Activated CD4-positive, alpha-beta memory T cell treated with anti-CD3 and anti-CD28 coated beads for 36 hours (primary cell): ENCODE data around the gene STARD5. TPM values are rescaled to one million over a fixed set of nuclear protein-coding genes. Genes with fewer than 3 reads are reported as not detected.
A peak's percentile ranks its signal among the peaks of the same experiment; 100 is the strongest.

Experiments used
- CTCF ChIA-PET: fragments of 350-600 bp; sonication (Branson Sonifier 250); formaldehyde crosslinking; loops from one replicate; lab custom pipeline; 2021; ENCODE audit warnings: antibody characterized with exemption, inconsistent platforms; lab: Charles Lee
- POLR2A ChIA-PET: fragments of 350-600 bp; sonication (Branson Sonifier 250); formaldehyde crosslinking; loops from one replicate; lab custom pipeline; 2021; ENCODE audit warnings: antibody characterized with exemption; lab: Charles Lee
- DNase-seq: peaks from one replicate; pipeline ENCODE4 v3.0.0-alpha.2; 2020
- H3K27ac Mint-ChIP-seq: one replicate; pipeline ENCODE4 v1.8.0; 2021; ENCODE audit warnings: mixed read lengths
- H3K27me3 Mint-ChIP-seq: one replicate; pipeline ENCODE4 v1.8.0; 2021; ENCODE audit warnings: mixed read lengths
- H3K36me3 Mint-ChIP-seq: one replicate; pipeline ENCODE4 v1.8.0; 2021; ENCODE audit warnings: mixed read lengths
- H3K4me1 Mint-ChIP-seq: one replicate; pipeline ENCODE4 v1.8.0; 2021; ENCODE audit warnings: low read depth, mixed read lengths
- H3K4me3 Mint-ChIP-seq: one replicate; pipeline ENCODE4 v1.8.0; 2021; ENCODE audit warnings: mild to moderate bottlenecking, mixed read lengths
- H3K9me3 Mint-ChIP-seq: one replicate; pipeline ENCODE4 v1.8.0; 2021; ENCODE audit warnings: mixed read lengths
- intact Hi-C: fragments of 100-400 bp; cut with micrococcal nuclease; formaldehyde crosslinking; loops from one replicate; pipeline ENCODE4 v1.15.1; 2023
- total RNA-seq, 2 experiments: library from RNA; stranded (reverse); gene quantifications; one replicate each; pipeline ENCODE4 v1.2.3, GENCODE V29; 2021

Gene STARD5
- total RNA-seq, 2 experiments from 2014 or later, result 7.3 to 9.1 TPM

DNA sequence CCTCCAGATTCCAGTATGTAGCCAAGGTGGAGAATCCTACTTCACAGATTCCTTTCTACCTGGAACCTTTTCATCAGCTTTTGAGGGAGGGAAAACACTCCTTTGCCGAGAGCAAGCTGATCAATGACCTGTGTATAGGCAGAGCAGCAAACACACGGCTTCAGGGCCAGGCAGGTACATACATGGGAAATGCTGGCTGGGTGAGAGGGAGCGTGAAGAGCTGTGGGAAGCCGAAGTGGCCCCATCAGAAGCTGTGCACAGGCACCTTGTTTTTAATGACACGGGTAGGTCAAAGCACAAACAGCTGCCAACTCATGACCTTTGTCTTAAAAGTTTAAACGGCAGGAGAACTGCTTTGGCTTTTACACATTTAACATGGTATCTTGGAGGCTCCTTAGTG is 25.3 kb downstream of the STARD5 start:
- H3K27ac Mint-ChIP-seq, result peak overlapping the region; percentile 99
- peaks cover 48% of the 10 kb centered on the region for H3K36me3 Mint-ChIP-seq
- ChIA-PET POLR2A (interaction anchor here (0.7 to 4.8 kb wide), 4 partner anchors 10 to 298 kb away, joined by 3 to 20 read pairs (median 5); partner anchors contain the start of genes STARD5 and TLNRD1), CTCF (interaction anchor here (0.8 to 4.6 kb wide), 4 partner anchors 23 to 102 kb away, joined by 3 to 37 read pairs (median 19); no protein-coding TSS in a partner anchor)
- intact Hi-C loops, result loop anchor here (10.0 kb wide), 3 partner anchors 494 to 1324 kb away; partner anchors contain the start of genes BCL2A1 and FAH
- H3K4me1 Mint-ChIP-seq, result peaks cover 82% of the 10 kb centered on the region
- H3K9me3 Mint-ChIP-seq, result no peaks in the 10 kb centered on the region
- peak overlapping the region; percentile 99 for H3K4me3 Mint-ChIP-seq
- H3K27me3 Mint-ChIP-seq, result no peaks in the 10 kb centered on the region
- no peak for DNase-seq

DNA sequence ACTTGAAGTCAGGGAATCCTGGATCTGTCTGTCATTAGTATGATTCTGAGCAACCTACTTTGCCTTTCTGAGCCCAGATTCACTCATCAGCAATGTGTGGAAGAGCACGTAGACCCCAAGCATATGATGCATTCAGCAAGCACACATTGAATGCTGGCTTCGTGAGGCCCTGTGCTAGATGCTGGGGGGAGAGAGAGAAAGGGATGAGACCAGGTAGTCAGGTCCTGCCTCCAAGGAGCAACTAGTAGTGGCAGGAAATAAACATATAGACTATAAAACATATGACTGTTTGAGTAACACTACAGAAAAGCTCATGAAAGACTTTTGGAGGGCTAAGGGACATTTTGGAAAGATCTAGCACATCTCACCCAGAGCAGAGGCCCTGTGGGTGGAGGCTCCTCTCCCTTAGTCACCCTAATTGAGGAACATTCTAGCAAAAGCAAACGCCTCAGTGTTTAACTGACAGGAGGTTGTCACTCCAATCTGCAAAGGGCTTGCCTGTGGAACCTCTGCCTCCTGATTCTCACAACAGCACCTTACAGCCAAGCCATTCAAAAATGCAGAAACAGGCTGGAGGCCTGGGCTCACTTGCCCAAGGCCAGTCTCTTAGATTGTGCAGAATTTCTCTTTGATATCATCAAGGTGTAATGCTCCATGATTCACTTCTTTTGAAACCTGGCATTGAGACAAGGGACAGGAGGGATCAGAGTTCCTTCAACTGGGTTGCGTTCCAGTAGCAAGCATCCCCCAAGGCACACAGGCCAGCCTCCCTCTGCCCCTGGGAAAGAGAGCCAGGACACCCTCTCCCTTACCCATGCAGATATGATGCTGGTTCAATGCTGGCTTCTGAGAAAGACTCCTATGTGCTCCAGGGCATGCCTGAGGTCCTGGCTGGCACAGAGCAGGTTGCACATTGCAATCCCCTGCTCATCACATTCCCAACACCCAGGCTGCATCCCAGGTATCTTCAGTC is 26.1 kb downstream of the STARD5 start:
- Mint-ChIP-seq H3K9me3 (no peaks in the 10 kb centered on the region), H3K4me1 (peaks cover 80% of the 10 kb centered on the region), H3K4me3 (peak overlapping the region; percentile 99), H3K27me3 (no peaks in the 10 kb centered on the region), H3K36me3 (peaks cover 41% of the 10 kb centered on the region), H3K27ac (peak overlapping the region; percentile 99)
- POLR2A ChIA-PET, result interaction anchor here (1.1 to 4.8 kb wide), 6 partner anchors 10 to 26 kb away, joined by 3 to 20 read pairs (median 6); partner anchors contain the start of gene STARD5
- peak; percentile 59 for DNase-seq
- CTCF ChIA-PET, result interaction anchor here (0.8 to 4.4 kb wide), 3 partner anchors 23 to 103 kb away, joined by 3 to 35 read pairs (median 3); no protein-coding TSS in a partner anchor
- intact Hi-C loops, result loop anchor here (10.0 kb wide), 3 partner anchors 493 to 1323 kb away; partner anchors contain the start of genes BCL2A1 and FAH

- Mint-ChIP-seq H3K27me3 (no peaks in the 10 kb centered on the region), H3K4me3 (peak overlapping the region; percentile 99), H3K9me3 (no peaks in the 10 kb centered on the region), H3K4me1 (peaks cover 80% of the 10 kb centered on the region), H3K27ac (peak overlapping the region; percentile 99), H3K36me3 (peaks cover 37% of the 10 kb centered on the region)
- intact Hi-C loops, result loop anchor here (10.0 kb wide), 3 partner anchors 492 to 1322 kb away; partner anchors contain the start of genes BCL2A1 and FAH
- CTCF ChIA-PET, result interaction anchor here (0.9 to 2.5 kb wide), 7 partner anchors 11 to 39 kb away, joined by 3 to 28 read pairs (median 4); partner anchors contain the start of gene STARD5
- POLR2A ChIA-PET, result interaction anchor here (1.1 to 4.8 kb wide), 8 partner anchors 8 to 295 kb away, joined by 3 to 20 read pairs (median 6); partner anchors contain the start of gene STARD5
- no peak for DNase-seq
Measured at GRCh38 chr15:81297147-81297572, 26.8 kb downstream of the STARD5 start.

GRCh38 chr15:81296673-81297072 is 27.3 kb downstream of the STARD5 start:
- intact Hi-C loops, result loop anchor here (1.0 to 10.0 kb wide), 4 partner anchors 104 to 1322 kb away; partner anchors contain the start of genes BCL2A1 and FAH
- ChIA-PET POLR2A (interaction anchor here (1.1 to 4.8 kb wide), 8 partner anchors 8 to 295 kb away, joined by 3 to 20 read pairs (median 6); partner anchors contain the start of gene STARD5), CTCF (interaction anchor here (0.9 to 2.5 kb wide), 7 partner anchors 11 to 40 kb away, joined by 3 to 28 read pairs (median 4); partner anchors contain the start of gene STARD5)
- Mint-ChIP-seq H3K27ac (peak overlapping the region; percentile 99), H3K36me3 (peaks cover 32% of the 10 kb centered on the region), H3K4me3 (peak overlapping the region; percentile 99), H3K9me3 (no peaks in the 10 kb centered on the region), H3K4me1 (peaks cover 80% of the 10 kb centered on the region), H3K27me3 (no peaks in the 10 kb centered on the region)
- DNase-seq, result peak; percentile 89

DNA sequence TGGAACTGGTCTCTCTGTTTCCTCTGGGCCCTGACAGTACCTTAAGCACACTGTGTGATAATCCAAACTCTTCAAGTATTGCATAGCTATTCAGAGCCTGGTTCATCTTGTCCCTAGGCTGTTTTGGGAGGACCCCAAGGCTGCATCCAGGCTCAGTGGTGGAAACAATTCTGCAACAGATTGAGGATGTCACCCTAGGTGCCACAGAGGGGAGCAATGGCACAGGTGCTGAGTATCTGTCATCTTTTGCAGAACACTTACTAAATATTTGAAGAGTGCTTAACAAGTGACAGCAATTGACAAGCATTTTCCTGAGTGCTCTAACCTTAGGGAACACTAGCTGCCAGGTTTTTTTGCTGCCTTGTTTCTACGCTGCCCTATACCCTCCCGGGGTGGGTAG is 27.8 kb downstream of the STARD5 start:
- H3K36me3 Mint-ChIP-seq, result peaks cover 31% of the 10 kb centered on the region
- POLR2A ChIA-PET, result interaction anchor here (1.1 to 4.8 kb wide), 7 partner anchors 9 to 294 kb away, joined by 3 to 20 read pairs (median 7); partner anchors contain the start of gene STARD5
- no peak for DNase-seq
- CTCF ChIA-PET, result interaction anchor here (0.9 to 2.5 kb wide), 9 partner anchors 9 to 272 kb away, joined by 3 to 28 read pairs (median 4); partner anchors contain the start of gene STARD5
- no peaks in the 10 kb centered on the region for H3K27me3 Mint-ChIP-seq
- peak overlapping the region; percentile 99 for H3K4me3 Mint-ChIP-seq
- intact Hi-C loops, result loop anchor here (1.0 to 10.0 kb wide), 4 partner anchors 104 to 1321 kb away; partner anchors contain the start of genes BCL2A1 and FAH
- H3K4me1 Mint-ChIP-seq, result peaks cover 80% of the 10 kb centered on the region
- no peaks in the 10 kb centered on the region for H3K9me3 Mint-ChIP-seq
- peak overlapping the region; percentile 99 for H3K27ac Mint-ChIP-seq

DNA sequence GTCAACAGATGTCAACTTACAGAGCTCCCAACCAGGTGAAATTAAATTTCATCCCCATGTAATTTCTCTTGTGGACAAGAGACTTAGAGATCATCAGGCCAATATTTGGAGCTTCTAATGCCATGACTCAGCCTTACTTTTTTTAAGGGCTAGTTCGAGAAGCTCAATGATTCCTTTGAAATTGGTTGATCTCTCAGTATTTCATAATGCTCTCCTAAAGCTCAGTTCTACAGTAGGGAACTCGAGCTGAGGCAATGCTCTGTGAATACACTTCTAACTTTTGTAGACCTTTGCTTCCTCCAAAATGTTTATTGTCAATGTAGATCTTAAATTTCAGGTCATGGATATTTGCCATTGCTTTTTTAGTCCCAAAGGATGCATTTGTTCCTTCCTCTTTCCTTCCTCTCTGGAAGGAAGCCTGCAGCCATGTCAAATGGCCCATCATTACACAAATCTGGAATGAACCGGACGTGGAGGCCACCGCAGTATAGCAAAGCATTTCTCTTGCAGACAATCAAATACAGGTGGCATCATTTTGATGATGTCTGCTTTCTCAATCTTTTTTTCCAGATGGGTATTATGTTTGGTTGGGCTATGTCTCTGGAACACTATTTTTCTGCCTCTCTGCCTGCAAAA is 28.3 kb downstream of the STARD5 start:
- Mint-ChIP-seq H3K9me3 (no peaks in the 10 kb centered on the region), H3K27ac (peak overlapping the region; percentile 99), H3K4me3 (peak overlapping the region; percentile 99), H3K4me1 (peaks cover 78% of the 10 kb centered on the region), H3K36me3 (peaks cover 29% of the 10 kb centered on the region), H3K27me3 (no peaks in the 10 kb centered on the region)
- ChIA-PET CTCF (interaction anchor here (0.8 to 2.5 kb wide), 4 partner anchors 9 to 272 kb away, joined by 3 to 28 read pairs (median 5); no protein-coding TSS in a partner anchor), POLR2A (interaction anchor here (1.1 to 3.3 kb wide), 5 partner anchors 8 to 295 kb away, joined by 4 to 14 read pairs (median 7); partner anchors contain the start of gene TLNRD1)
- intact Hi-C loops, result loop anchor here (1.0 to 10.0 kb wide), 4 partner anchors 105 to 1321 kb away; partner anchors contain the start of genes BCL2A1 and FAH
- DNase-seq, result peak; percentile 41

DNA sequence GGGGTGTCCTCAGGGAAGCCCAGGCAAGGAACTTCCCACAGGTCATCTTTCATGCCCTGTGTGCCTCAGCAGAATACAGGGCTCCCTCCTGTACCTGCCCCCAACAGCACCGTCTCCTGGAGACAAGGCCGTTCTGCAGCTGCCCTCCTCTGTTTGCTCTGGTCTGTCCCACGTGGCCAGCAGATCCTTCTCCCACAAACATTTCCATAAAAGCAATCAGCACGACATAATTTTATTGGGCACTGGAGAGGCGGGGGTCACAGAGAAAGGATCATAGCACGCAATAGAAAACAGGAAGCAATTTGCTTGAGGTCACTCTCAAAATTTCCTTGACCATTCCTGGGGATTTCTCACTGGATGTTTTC is 29.4 kb downstream of the STARD5 start:
- CTCF ChIA-PET, result interaction anchor here (1.1 to 5.7 kb wide), 7 partner anchors 8 to 42 kb away, joined by 3 to 54 read pairs (median 6); no protein-coding TSS in a partner anchor
- POLR2A ChIA-PET, result interaction anchor here (1.0 to 2.5 kb wide), 3 partner anchors 9 to 294 kb away, joined by 4 to 7 read pairs (median 6); partner anchors contain the start of gene TLNRD1

DNA sequence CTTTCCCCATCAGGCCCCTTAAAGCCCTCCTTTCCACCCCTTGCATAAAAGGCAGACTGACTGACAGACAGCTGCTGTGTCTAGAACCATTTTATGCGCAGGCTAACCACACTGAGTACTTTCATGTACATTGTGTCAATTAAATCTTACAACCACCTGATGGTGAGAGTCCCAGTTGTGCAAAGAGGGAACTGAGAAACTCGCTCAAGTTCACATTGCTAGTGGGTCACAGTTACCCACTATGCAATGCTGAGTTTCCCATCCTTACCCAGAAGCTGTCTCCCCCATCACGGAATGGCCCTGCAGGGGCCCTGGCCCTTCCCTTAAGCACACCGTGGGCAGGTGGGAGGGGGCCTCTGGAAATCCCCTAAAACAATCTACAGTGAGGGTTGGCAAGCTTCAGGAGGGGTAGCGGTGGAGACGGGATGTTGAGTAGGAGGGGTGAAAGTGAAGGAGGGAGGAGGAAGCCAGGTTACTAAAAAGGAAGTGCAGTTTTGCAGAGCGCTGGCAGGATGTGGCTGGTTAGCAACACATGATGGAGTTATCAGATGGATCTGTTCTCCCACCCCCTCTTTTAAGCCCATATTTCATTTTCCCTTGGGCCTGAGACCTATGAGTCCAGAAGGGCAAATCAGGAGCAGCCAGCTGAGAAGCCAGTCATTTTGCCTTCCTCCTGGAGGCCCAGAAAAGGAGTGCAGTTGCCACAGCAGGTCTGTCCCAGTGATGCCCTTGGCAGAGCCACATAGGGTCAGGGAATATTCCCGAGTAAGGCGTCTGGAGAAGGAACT is 30.0 kb downstream of the STARD5 start:
- CTCF ChIA-PET, result interaction anchor here (1.1 to 5.7 kb wide), 7 partner anchors 8 to 43 kb away, joined by 3 to 54 read pairs (median 6); no protein-coding TSS in a partner anchor
- Mint-ChIP-seq H3K9me3 (no peaks in the 10 kb centered on the region), H3K27me3 (no peaks in the 10 kb centered on the region), H3K4me1 (peaks cover 82% of the 10 kb centered on the region), H3K4me3 (peak overlapping the region; percentile 82), H3K36me3 (peaks cover 14% of the 10 kb centered on the region), H3K27ac (peak overlapping the region; percentile 99)
- peak; percentile 88 for DNase-seq
- POLR2A ChIA-PET, result interaction anchor here (0.8 to 3.5 kb wide), 5 partner anchors 8 to 294 kb away, joined by 3 to 24 read pairs (median 6); partner anchors contain the start of gene TLNRD1
- intact Hi-C loops, result loop anchor here (1.0 to 10.0 kb wide), 10 partner anchors 8 to 1319 kb away; partner anchors contain the start of genes BCL2A1, FAH, MEX3B and STARD5

More for the DNA sequence above, 29.4 kb downstream of the STARD5 start:
- Mint-ChIP-seq H3K4me1 (peaks cover 84% of the 10 kb centered on the region), H3K36me3 (peaks cover 19% of the 10 kb centered on the region), H3K9me3 (no peaks in the 10 kb centered on the region), H3K4me3 (peak overlapping the region; percentile 82), H3K27ac (peak overlapping the region; percentile 99), H3K27me3 (no peaks in the 10 kb centered on the region)
- intact Hi-C loops, result loop anchor here (1.0 to 10.0 kb wide), 10 partner anchors 8 to 1320 kb away; partner anchors contain the start of genes BCL2A1, FAH, MEX3B and STARD5
- DNase-seq, result peak; percentile 51

GRCh38 chr15:81292523-81293001 is 31.4 kb downstream of the STARD5 start:
- peaks cover 89% of the 10 kb centered on the region for H3K4me1 Mint-ChIP-seq
- peak; percentile 77 for DNase-seq
- intact Hi-C loops, result loop anchor here (5.0 to 10.0 kb wide), 4 partner anchors 488 to 1318 kb away; partner anchors contain the start of genes BCL2A1, FAH and MEX3B
- CTCF ChIA-PET, result interaction anchor here (1.6 to 5.7 kb wide), 6 partner anchors 9 to 27 kb away, joined by 5 to 54 read pairs (median 9); no protein-coding TSS in a partner anchor
- H3K9me3 Mint-ChIP-seq, result peaks cover 3% of the 10 kb centered on the region
- POLR2A ChIA-PET, result interaction anchor here (0.8 to 3.5 kb wide), 5 partner anchors 9 to 292 kb away, joined by 3 to 24 read pairs (median 4); partner anchors contain the start of genes STARD5 and TLNRD1
- peak overlapping the region; percentile 99 for H3K27ac Mint-ChIP-seq
- H3K36me3 Mint-ChIP-seq, result peaks cover 14% of the 10 kb centered on the region
- H3K27me3 Mint-ChIP-seq, result no peaks in the 10 kb centered on the region
- H3K4me3 Mint-ChIP-seq, result peak overlapping the region; percentile 82
